Naive thymus-derived CD4-positive, alpha-beta T cell (primary cell): ENCODE measurements around the gene MRFAP1. TPM values are rescaled to one million over a fixed set of nuclear protein-coding genes. Genes with fewer than 3 reads are reported as not detected.
"Not testable (repeated sequence)": the region's sequence is repeated elsewhere in the genome, so short reads cannot be mapped to it uniquely, and the experiment has no call there.

ENCODE experiments used
- ATAC-seq: fragments of 150-1000 bp; cut with Tn5 transposase; 2 replicates; pipeline ENCODE4 v1.10.0; 2021; ENCODE audit warnings: mild to moderate bottlenecking, moderate library complexity
- CTCF ChIA-PET: fragments of 350-600 bp; sonication (Branson Sonifier 250); formaldehyde crosslinking; loops from one replicate; lab custom pipeline; 2021; ENCODE audit warnings: antibody characterized with exemption; lab: Charles Lee
- POLR2A ChIA-PET: fragments of 350-600 bp; sonication (Branson Sonifier 250); formaldehyde crosslinking; loops from one replicate; lab custom pipeline; 2021; ENCODE audit warnings: antibody characterized with exemption, inconsistent platforms; lab: Charles Lee
- DNase-seq, 9 donors: peaks; one replicate each; pipeline versions ENCODE4 v3.0.0 to v3.0.0-alpha.2; 2020 to 2022; ENCODE audit warnings: mixed read lengths in 1 of 9
- H3K27ac ChIP-seq: one replicate; pipeline ENCODE4 v1.7.0; 2013; ENCODE audit warnings: mild to moderate bottlenecking, low read depth, low read length, moderate library complexity
- H3K27me3 ChIP-seq, 2 donors: one replicate each; pipeline ENCODE4 v1.7.0; 2013; ENCODE audit warnings: low read length in 2 of 2, mild to moderate bottlenecking in 2 of 2, moderate library complexity in 2 of 2; ENCODE audit not compliant: control insufficient read depth in 2 of 2, insufficient read depth in 2 of 2
- H3K36me3 ChIP-seq, 3 experiments: 1 replicate in 2 of 3; 2 replicates in 1 of 3; pipeline ENCODE4 v1.7.0; 2013; ENCODE audit warnings: low read length in 3 of 3, mild to moderate bottlenecking in 3 of 3, moderate library complexity in 1 of 3; ENCODE audit not compliant: insufficient read depth in 3 of 3, control insufficient read depth in 2 of 3
- H3K4me1 ChIP-seq, 2 donors: one replicate each; pipeline ENCODE4 v1.7.0; 2013; ENCODE audit warnings: low read length in 2 of 2, mild to moderate bottlenecking in 2 of 2, moderate library complexity in 1 of 2; ENCODE audit not compliant: control insufficient read depth in 2 of 2, insufficient read depth in 2 of 2
- H3K4me3 ChIP-seq: 2 replicates; pipeline ENCODE4 v1.7.0; 2013; ENCODE audit warnings: mild to moderate bottlenecking, low read length
- H3K9me3 ChIP-seq, 3 experiments: 1 replicate in 2 of 3; 2 replicates in 1 of 3; pipeline ENCODE4 v1.7.0; 2013; ENCODE audit warnings: low read length in 3 of 3; ENCODE audit not compliant: control insufficient read depth in 2 of 3
- H3K27ac Mint-ChIP-seq, 9 donors: one replicate each; pipeline ENCODE4 v1.8.0; 2020 to 2022; ENCODE audit warnings: mixed read lengths in 9 of 9, mild to moderate bottlenecking in 8 of 9, moderate library complexity in 5 of 9, inconsistent platforms in 2 of 9
- H3K27me3 Mint-ChIP-seq, 5 donors: one replicate each; pipeline ENCODE4 v1.8.0; 2021 to 2022; ENCODE audit warnings: mixed read lengths in 5 of 5, mild to moderate bottlenecking in 1 of 5
- H3K36me3 Mint-ChIP-seq, 5 donors: one replicate each; pipeline ENCODE4 v1.8.0; 2020 to 2022; ENCODE audit warnings: mixed read lengths in 5 of 5, mild to moderate bottlenecking in 3 of 5, inconsistent platforms in 1 of 5
- H3K4me1 Mint-ChIP-seq, 7 donors: one replicate each; pipeline ENCODE4 v1.8.0; 2020 to 2022; ENCODE audit warnings: mixed read lengths in 7 of 7, mild to moderate bottlenecking in 3 of 7, inconsistent platforms in 1 of 7
- H3K4me3 Mint-ChIP-seq, 10 donors: one replicate each; pipeline ENCODE4 v1.8.0; 2020 to 2022; ENCODE audit warnings: mild to moderate bottlenecking in 10 of 10, mixed read lengths in 10 of 10, moderate library complexity in 6 of 10, inconsistent platforms in 2 of 10
- H3K9me3 Mint-ChIP-seq, 11 donors: one replicate each; pipeline ENCODE4 v1.8.0; 2020 to 2022; ENCODE audit warnings: mixed read lengths in 11 of 11, mild to moderate bottlenecking in 4 of 11, inconsistent platforms in 1 of 11, moderate library complexity in 1 of 11
- intact Hi-C, 2 donors: fragments of 100-400 bp; cut with micrococcal nuclease; formaldehyde crosslinking; loops; one replicate each; pipeline ENCODE4 v1.15.1; 2023
- polyA plus RNA-seq, 2 donors: library from polyadenylated mRNA; unstranded; fragments of 300-500 nt; fragmentation: Illumina TruSeq; gene quantifications; one replicate each; pipeline ENCODE4 v1.2.3, GENCODE V29; 2021
- total RNA-seq, 6 experiments: library from RNA in 5 of 6; stranded (reverse) in 5 of 6; gene quantifications; 1 replicate in 5 of 6; 2 replicates in 1 of 6; pipeline ENCODE4 v1.2.3 and lab custom pipeline; 2021 to 2026

The MRFAP1 gene
- total and polyA plus RNA-seq, 7 experiments from 2014 or later = 120 to 199 (median 139) TPM

DNA sequence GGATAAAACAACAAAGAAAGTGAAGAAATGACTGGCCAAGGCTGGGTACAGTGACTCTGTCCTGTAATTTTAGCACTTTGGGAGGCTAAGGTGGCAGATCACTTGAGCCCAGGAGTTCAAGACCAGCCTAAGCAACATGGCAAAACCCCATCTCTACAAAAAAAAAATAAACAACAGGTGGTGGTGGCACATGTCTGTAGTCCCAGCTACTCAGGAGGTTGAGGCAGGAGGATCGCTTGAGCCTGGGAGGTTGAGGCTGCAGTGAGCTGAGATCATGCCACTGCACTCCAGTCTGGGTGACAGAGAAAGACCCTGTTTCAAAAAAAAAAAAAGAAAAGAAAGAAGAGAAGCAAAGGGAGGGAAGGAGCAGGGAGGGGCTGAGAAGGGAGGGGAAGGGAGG, 12.0 kb upstream of the MRFAP1 start:
- DNase-seq, H3K27me3 ChIP-seq, H3K4me3 ChIP-seq, H3K9me3 Mint-ChIP-seq, intact Hi-C loops, CTCF ChIA-PET, H3K36me3 ChIP-seq, H3K27ac ChIP-seq, H3K4me1 Mint-ChIP-seq, H3K27me3 Mint-ChIP-seq, H3K9me3 ChIP-seq, ATAC-seq, H3K4me3 Mint-ChIP-seq, H3K36me3 Mint-ChIP-seq, H3K4me1 ChIP-seq: not testable (repeated sequence)
- POLR2A ChIA-PET = interaction anchor here (0.7 kb wide), 1 partner anchor 12 kb away, joined by 3 read pairs; the partner anchor contains the start of gene MRFAP1
- peak overlapping the region in 1 of 9 donors; percentile 17 for H3K27ac Mint-ChIP-seq

DNA sequence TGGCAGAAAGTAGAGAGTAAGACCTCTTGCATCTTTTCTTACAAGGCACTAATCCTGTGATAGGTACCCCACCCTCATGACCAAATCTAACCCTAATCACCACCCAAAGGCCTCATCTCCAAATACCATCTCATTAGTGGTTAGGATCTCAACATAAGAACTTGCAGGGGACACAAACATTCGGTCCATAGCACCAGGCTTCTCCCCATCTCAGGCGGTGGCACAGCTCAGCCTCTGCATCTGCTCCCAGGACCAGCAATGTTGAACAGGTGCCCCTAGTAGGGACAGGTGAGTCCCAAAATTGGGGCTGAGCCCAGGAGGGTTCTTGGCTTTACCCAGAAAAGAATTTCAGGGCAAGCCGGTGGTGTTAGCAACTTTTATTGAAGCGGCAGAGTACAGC, 8.4 kb upstream of the MRFAP1 start:
- Mint-ChIP-seq H3K27ac (no peak overlapping the region), H3K4me3 (no peak overlapping the region), H3K36me3 (peaks cover 0 to 2% (median 0%) of the 10 kb centered on the region in 5 donors), H3K4me1 (peaks cover 0 to 7% (median 0%) of the 10 kb centered on the region in 7 donors), H3K9me3 (peaks cover 0 to 4% (median 0%) of the 10 kb centered on the region in 11 donors), H3K27me3 (peaks cover 0 to 8% (median 0%) of the 10 kb centered on the region in 5 donors)
- no peak overlapping the region for H3K27ac ChIP-seq
- ChIA-PET CTCF (no interaction called here), POLR2A (interaction anchor here (0.6 to 1.0 kb wide), 2 partner anchors 9 to 27 kb away, joined by 3 read pairs; partner anchors contain the start of gene MRFAP1)
- no peak overlapping the region for H3K4me3 ChIP-seq
- no peaks in the 10 kb centered on the region for H3K9me3 ChIP-seq
- H3K36me3 ChIP-seq = no peaks in the 10 kb centered on the region
- no peak for DNase-seq
- no peaks in the 10 kb centered on the region for H3K4me1 ChIP-seq
- intact Hi-C loops = no loop called here
- H3K27me3 ChIP-seq = no peaks in the 10 kb centered on the region
- no peak for ATAC-seq

DNA sequence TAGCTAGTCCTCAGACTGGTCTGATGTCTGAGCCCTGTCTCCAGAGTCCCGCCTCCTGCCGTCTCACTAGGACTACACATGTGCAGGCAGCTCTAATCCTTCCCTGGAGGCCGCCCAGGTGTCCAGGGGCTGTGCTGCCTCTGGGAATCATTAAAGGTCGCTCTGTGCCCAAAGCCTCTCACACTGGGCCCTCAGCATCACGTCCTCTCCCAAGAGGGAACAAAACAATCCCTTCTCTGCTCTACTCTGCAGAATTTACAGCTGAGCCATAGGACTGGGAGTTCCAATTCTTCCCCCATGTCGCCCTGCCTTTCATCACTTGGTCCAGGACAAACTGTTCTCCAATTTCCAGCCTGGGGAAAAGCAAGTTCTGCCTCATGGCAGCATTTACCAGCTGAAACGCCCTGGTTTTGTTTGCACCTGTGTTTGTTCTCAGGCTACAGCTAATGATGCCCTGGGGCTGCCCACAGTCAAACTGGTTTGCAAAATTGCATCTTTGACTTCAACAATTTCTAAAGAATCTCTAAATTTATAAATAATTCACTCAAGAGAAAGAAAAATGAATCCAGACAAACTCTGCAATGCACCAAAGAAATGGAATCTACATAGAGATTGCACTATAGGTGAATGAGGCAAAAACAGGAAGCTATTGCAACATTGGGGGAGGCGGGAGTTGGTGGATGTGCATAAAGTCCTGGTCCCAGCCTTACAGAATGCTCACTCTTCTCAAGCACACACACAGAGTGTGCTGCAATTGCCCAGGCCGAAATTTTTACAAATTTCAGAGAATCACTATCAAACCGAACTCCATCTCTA, 7.2 kb upstream of the MRFAP1 start:
- no peak overlapping the region for H3K4me3 Mint-ChIP-seq

DNA sequence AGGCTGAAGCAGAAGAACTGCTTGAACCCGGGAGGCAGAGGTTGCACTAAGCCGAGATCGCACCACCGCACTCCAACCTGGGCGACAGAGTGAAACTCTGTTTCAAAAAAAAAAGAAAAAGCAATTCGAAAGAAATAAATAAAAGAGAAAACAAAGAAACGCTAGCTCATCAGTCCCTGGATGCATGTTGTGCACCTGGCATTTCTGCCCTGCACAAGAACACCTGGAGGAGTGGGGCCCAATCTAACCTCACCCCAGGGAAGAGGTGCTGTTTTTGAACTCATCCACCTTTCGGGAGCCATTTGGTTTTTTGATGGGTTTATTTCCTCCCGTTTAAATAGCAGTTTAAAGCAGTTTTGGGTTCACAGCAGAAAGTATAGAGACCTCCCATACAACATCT, 5.7 kb upstream of the MRFAP1 start:
- POLR2A ChIA-PET = no interaction called here
- H3K9me3 Mint-ChIP-seq = peaks cover 0 to 4% (median 0%) of the 10 kb centered on the region in 11 donors
- H3K27me3 Mint-ChIP-seq = peaks cover 0 to 5% (median 0%) of the 10 kb centered on the region in 5 donors
- DNase-seq (no peak), ATAC-seq (no peak)
- peaks cover 0 to 7% (median 2%) of the 10 kb centered on the region in 7 donors for H3K4me1 Mint-ChIP-seq
- intact Hi-C loops = no loop called here
- H3K27me3 ChIP-seq = no peaks in the 10 kb centered on the region
- H3K4me1 ChIP-seq = no peaks in the 10 kb centered on the region
- H3K27ac ChIP-seq = no peak overlapping the region
- H3K9me3 ChIP-seq = no peaks in the 10 kb centered on the region
- no peak overlapping the region for H3K4me3 ChIP-seq
- CTCF ChIA-PET = no interaction called here
- H3K36me3 ChIP-seq = no peaks in the 10 kb centered on the region
- H3K36me3 Mint-ChIP-seq = peaks cover 0 to 3% (median 0%) of the 10 kb centered on the region in 5 donors
- H3K4me3 Mint-ChIP-seq = peak overlapping the region in 1 of 10 donors; percentile 6
- no peak overlapping the region for H3K27ac Mint-ChIP-seq

More for the DNA sequence above, 7.2 kb upstream of the MRFAP1 start:
- Histone ChIP-seq H3K9me3 (no peaks in the 10 kb centered on the region), H3K4me1 (no peaks in the 10 kb centered on the region), H3K27me3 (no peaks in the 10 kb centered on the region), H3K27ac (no peak overlapping the region), H3K4me3 (no peak overlapping the region), H3K36me3 (no peaks in the 10 kb centered on the region)
- peaks cover 0 to 5% (median 0%) of the 10 kb centered on the region in 5 donors for H3K27me3 Mint-ChIP-seq
- ChIA-PET CTCF (interaction anchor here (0.7 kb wide), 1 partner anchor 41 kb away, joined by 3 read pairs; no protein-coding TSS in a partner anchor), POLR2A (interaction anchor here (1.2 kb wide), 1 partner anchor 9 kb away, joined by 4 read pairs; no protein-coding TSS in a partner anchor)
- no peak for DNase-seq
- H3K4me1 Mint-ChIP-seq = peaks cover 0 to 7% (median under 1%) of the 10 kb centered on the region in 7 donors
- peaks cover 0 to 3% (median 0%) of the 10 kb centered on the region in 5 donors for H3K36me3 Mint-ChIP-seq
- intact Hi-C loops = no loop called here
- no peak overlapping the region for H3K27ac Mint-ChIP-seq
- ATAC-seq = peak; percentile 50
- peaks cover 0 to 4% (median 0%) of the 10 kb centered on the region in 11 donors for H3K9me3 Mint-ChIP-seq

DNA sequence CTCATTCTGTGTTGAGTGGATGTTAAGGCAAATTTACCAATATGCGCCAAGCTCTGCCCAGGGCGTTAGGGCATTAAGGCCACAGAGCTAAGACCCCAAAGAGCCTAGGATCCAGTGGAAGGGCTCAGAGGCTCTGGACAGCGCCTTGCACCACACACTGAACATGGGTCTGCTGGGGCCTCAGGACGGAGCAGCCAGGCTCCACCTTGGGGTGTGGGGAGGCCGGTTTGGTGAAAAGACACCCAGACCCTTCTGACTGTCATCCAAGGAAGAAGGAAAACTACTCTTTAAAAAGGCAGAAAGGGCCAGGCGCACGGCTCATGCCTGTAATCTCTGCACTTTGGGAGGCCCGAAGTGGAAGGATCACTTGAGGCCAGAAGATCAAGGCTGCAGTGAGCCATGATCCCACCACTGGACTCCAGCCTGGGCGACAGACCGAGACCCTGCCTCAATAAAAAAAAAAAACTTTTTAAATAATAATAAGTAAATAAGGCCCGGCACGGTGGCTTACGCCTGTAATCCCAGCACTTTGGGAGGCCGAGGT, 1.3 kb upstream of the MRFAP1 start:
- peaks cover 13 to 23% of the 10 kb centered on the region in 2 donors for H3K4me1 ChIP-seq
- Mint-ChIP-seq H3K36me3 (peaks cover 11 to 32% (median 29%) of the 10 kb centered on the region in 5 donors), H3K9me3 (peaks cover 0 to 7% (median 0%) of the 10 kb centered on the region in 11 donors), H3K4me1 (peaks cover 24 to 44% (median 37%) of the 10 kb centered on the region in 7 donors), H3K27me3 (no peaks in the 10 kb centered on the region), H3K4me3 (peak overlapping the region in 8 of 10 donors; percentile 12 to 72 (median 48)), H3K27ac (peak overlapping the region in 7 of 9 donors; percentile 33 to 80 (median 67))
- H3K9me3 ChIP-seq = no peaks in the 10 kb centered on the region
- ChIA-PET CTCF (interaction anchor here (1.2 kb wide), 1 partner anchor 36 kb away, joined by 5 read pairs; no protein-coding TSS in a partner anchor), POLR2A (interaction anchor here (0.7 to 10.2 kb wide), 10 partner anchors 19 to 428 kb away, joined by 3 to 156 read pairs (median 22); partner anchors contain the start of genes BLOC1S4, GRPEL1, MAN2B2 and MRFAP1L1)
- peaks cover 0 to 24% (median 14%) of the 10 kb centered on the region in 3 experiments for H3K36me3 ChIP-seq
- DNase-seq (no peak), ATAC-seq (no peak)
- H3K27ac ChIP-seq = no peak overlapping the region
- intact Hi-C loops = loop anchor here in 1 of 2 donors (2.0 kb wide), 1 partner anchor 72 kb away; no protein-coding TSS in a partner anchor
- no peaks in the 10 kb centered on the region for H3K27me3 ChIP-seq
- H3K4me3 ChIP-seq = no peak overlapping the region
